ENCODE data around the gene HS3ST5. TPM values are rescaled to one million over a fixed set of nuclear protein-coding genes. Genes with fewer than 3 reads are reported as not detected.
A peak's percentile ranks its signal among the peaks of the same experiment; 100 is the strongest.

Gene HS3ST5
- total RNA-seq, 1 experiment from 2014 or later = 14.4 TPM

DNA sequence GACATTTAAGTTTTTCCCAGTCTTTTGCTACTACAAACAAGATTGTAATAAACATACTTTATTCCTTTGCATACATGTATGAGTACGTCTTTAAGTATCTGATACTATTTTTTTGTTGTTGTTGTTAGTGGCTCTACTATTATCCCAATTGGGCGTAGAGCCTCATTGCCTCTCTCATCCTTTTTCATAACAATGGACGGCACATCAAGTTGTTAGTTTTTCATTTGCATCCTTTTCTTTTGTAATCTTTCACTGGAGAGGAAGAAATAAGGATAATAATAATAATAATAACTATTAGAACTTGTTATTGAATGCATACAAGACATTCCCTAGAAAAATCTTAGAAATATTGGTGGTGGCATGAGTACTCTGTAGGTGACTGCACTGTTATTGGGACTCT, 23.1 kb downstream of the HS3ST5 start:
- no peak overlapping the region for H2AK5ac ChIP-seq (ENCODE audit: insufficient read length, low read length)
- H3K4me3 Mint-ChIP-seq = peak overlapping the region; percentile 1 to 34; a peak in 3 of 5 replicates
- H3K18ac ChIP-seq (ENCODE audit: insufficient read length, low read depth, low read length) = no peak overlapping the region
- H3K9me3 ChIP-seq (ENCODE audit: control insufficient read depth, low read depth, low read length) = no peaks in the 10 kb centered on the region
- no peak overlapping the region for H3K14ac ChIP-seq (ENCODE audit: insufficient read depth, low read length)
- H3K23ac ChIP-seq (ENCODE audit: insufficient read length, low read depth, low read length) = no peak overlapping the region
- H3K27ac ChIP-seq (ENCODE audit: insufficient read length, low read depth, low read length) = no peak overlapping the region
- H2AFZ ChIP-seq (ENCODE audit: low read length) = no peak overlapping the region
- H4K5ac ChIP-seq (ENCODE audit: insufficient read length, low read depth, low read length) = no peak overlapping the region
- H3K36me3 Mint-ChIP-seq (ENCODE audit: insufficient read depth in 1 of 3, low read depth in 3 of 3) = peaks cover 0 to 9% (median 2%) of the 10 kb centered on the region in 3 experiments; a peak in 3 of 7 replicates
- H3K27ac Mint-ChIP-seq = peak overlapping the region in 1 of 3 experiments; percentile 17; a peak in 1 of 7 replicates
- WGBS (ENCODE audit: extremely low coverage, insufficient read length, low lambda C conversion rate) = no CpG with 5 or more reads among the region's 3 CpGs
- no peaks in the 10 kb centered on the region for H3K23me2 ChIP-seq (ENCODE audit: insufficient read length, low read depth, low read length, poor library complexity, severe bottlenecking)
- H3K9me3 Mint-ChIP-seq = no peaks in the 10 kb centered on the region
- H4K8ac ChIP-seq (replicated peaks; ENCODE audit: insufficient read length, low read depth, low read length) = no peak overlapping the region
- no peaks in the 10 kb centered on the region for H3K27me3 Mint-ChIP-seq (ENCODE audit: low read depth)
- peaks cover 12% of the 10 kb centered on the region; the same call in 1 of the 2 replicates for H3K4me1 ChIP-seq (ENCODE audit: insufficient read depth, low read length)
- peaks cover 79 to 80% of the 10 kb centered on the region in 2 experiments for H3K4me1 Mint-ChIP-seq
- no peak overlapping the region for H3K9ac ChIP-seq (ENCODE audit: extremely low read depth, insufficient read length, low read length)
- H3K79me1 ChIP-seq (ENCODE audit: insufficient read depth, low read depth, low read length, poor library complexity, severe bottlenecking) = no peaks in the 10 kb centered on the region
- no peak overlapping the region for H3K4me2 ChIP-seq (ENCODE audit: insufficient read depth, insufficient read length, low read length)
- H3K79me2 ChIP-seq (ENCODE audit: insufficient read depth, low read length) = no peaks in the 10 kb centered on the region; the same call in 1 of the 2 replicates
- H3K27me3 ChIP-seq (ENCODE audit: insufficient read depth, low read length) = no peaks in the 10 kb centered on the region
- H2BK12ac ChIP-seq (ENCODE audit: insufficient read length, low read depth, low read length) = no peak overlapping the region
- H3K56ac ChIP-seq (ENCODE audit: insufficient read length, low read depth, low read length) = no peak overlapping the region
- H3K4ac ChIP-seq (ENCODE audit: low read depth, low read length) = no peak overlapping the region
- DNase-seq = no peak
- no peak overlapping the region for H2BK120ac ChIP-seq (ENCODE audit: low read depth, low read length, poor library complexity, severe bottlenecking)
- H2BK20ac ChIP-seq (ENCODE audit: low read depth, low read length, poor library complexity, severe bottlenecking) = no peak overlapping the region
- no peak overlapping the region for H2BK5ac ChIP-seq (ENCODE audit: insufficient read length, low read length)
- no peak for TF ChIP-seq CTCF (conservative IDR thresholded peaks at IDR 0.05)
- H4K91ac ChIP-seq (ENCODE audit: insufficient read length, low read depth, low read length) = no peak overlapping the region
- no peak overlapping the region for H3T11ph ChIP-seq (ENCODE audit: low read length)
- no peak overlapping the region for H2BK15ac ChIP-seq (ENCODE audit: low read depth, low read length)
- H4K20me1 ChIP-seq (ENCODE audit: control insufficient read depth, insufficient read depth, insufficient read length) = no peaks in the 10 kb centered on the region
